Endodermal cell (in vitro differentiated cells): ENCODE results near the gene CNTN4. TPM values are rescaled to one million over a fixed set of nuclear protein-coding genes. Genes with fewer than 3 reads are reported as not detected.

Experiments
- DNase-seq: peaks from one replicate; pipeline ENCODE4 v3.0.0-alpha.2; 2017
- H3K27ac ChIP-seq: 2 replicates; pipeline ENCODE4 v1.5.1; 2013; ENCODE audit warnings: mild to moderate bottlenecking, low read depth, low read length, moderate library complexity
- H3K27me3 ChIP-seq: 2 replicates; pipeline ENCODE4 v1.6.1; 2013; ENCODE audit warnings: mild to moderate bottlenecking, low read length, moderate library complexity; ENCODE audit not compliant: insufficient read depth, control insufficient read depth, poor library complexity, severe bottlenecking
- H3K36me3 ChIP-seq: 2 replicates; pipeline ENCODE4 v1.7.0; 2013; ENCODE audit warnings: mild to moderate bottlenecking, low read length, moderate library complexity; ENCODE audit not compliant: control insufficient read depth, insufficient read depth
- H3K4me1 ChIP-seq: one replicate; pipeline ENCODE4 v1.7.0; 2013; ENCODE audit warnings: low read length; ENCODE audit not compliant: control insufficient read depth, insufficient read depth
- H3K4me3 ChIP-seq: 2 replicates; pipeline ENCODE4 v1.5.1; 2013; ENCODE audit warnings: mild to moderate bottlenecking, low read length, moderate library complexity
- H3K9ac ChIP-seq: 2 replicates; pipeline ENCODE4 v1.6.1; 2013; ENCODE audit warnings: mild to moderate bottlenecking, low read length, moderate library complexity; ENCODE audit not compliant: poor library complexity, severe bottlenecking; ENCODE audit errors: extremely low read depth
- H3K9me3 ChIP-seq: 2 replicates; pipeline ENCODE4 v1.6.1; 2013; ENCODE audit warnings: mild to moderate bottlenecking, low read length, moderate library complexity; ENCODE audit not compliant: control insufficient read depth
- H3K27ac Mint-ChIP-seq: 2 replicates; pipeline ENCODE4 v1.8.0; 2020; ENCODE audit warnings: mixed read lengths
- H3K27me3 Mint-ChIP-seq: 2 replicates; pipeline ENCODE4 v1.8.0; 2021; ENCODE audit warnings: mild to moderate bottlenecking, mixed read lengths; ENCODE audit not compliant: insufficient read depth
- H3K36me3 Mint-ChIP-seq: 2 replicates; pipeline ENCODE4 v1.8.0; 2020; ENCODE audit warnings: low read depth, mixed read lengths
- H3K4me1 Mint-ChIP-seq: 2 replicates; pipeline ENCODE4 v1.8.0; 2020; ENCODE audit warnings: mixed read lengths
- H3K4me3 Mint-ChIP-seq: 2 replicates; pipeline ENCODE4 v1.8.0; 2020; ENCODE audit warnings: mild to moderate bottlenecking, moderate library complexity, mixed read lengths
- H3K9me3 Mint-ChIP-seq: 2 replicates; pipeline ENCODE4 v1.8.0; 2020; ENCODE audit warnings: mild to moderate bottlenecking, mixed read lengths
- WGBS, 2 experiments: methylation state at CpG; one replicate each; pipeline versions ENCODE4 v1.1.5 to v1.1.7; 2013; ENCODE audit warnings: missing lambda C conversion rate in 2 of 2, mixed read lengths in 1 of 2; ENCODE audit not compliant: insufficient coverage in 1 of 2, insufficient read length in 1 of 2; 5-methylcytosine and 5-hydroxymethylcytosine counted together
- total RNA-seq, 2 donors: library from RNA; stranded (reverse); fragmentation: NEBNext Ultra II Directional in 1 of 2; extraction: Animal tissue kit (Norgen Biotek cat#: 25700) in 1 of 2; gene quantifications; 2 replicates in 1 of 2; 3 replicates in 1 of 2; pipeline ENCODE4 v1.2.1, GENCODE V29; 2021
- TF ChIP-seq, protein P1 (sequence below): fragments of 200-600 bp; sonication (generic); conservative IDR thresholded peaks from 2 replicates; pipeline ENCODE4 v1.5.0; 2021; ENCODE audit warnings: antibody characterized with exemption, mild to moderate bottlenecking

CNTN4 gene
- total RNA-seq, 2 donors from 2014 or later, result 10.8 to 11.1 TPM

DNA sequence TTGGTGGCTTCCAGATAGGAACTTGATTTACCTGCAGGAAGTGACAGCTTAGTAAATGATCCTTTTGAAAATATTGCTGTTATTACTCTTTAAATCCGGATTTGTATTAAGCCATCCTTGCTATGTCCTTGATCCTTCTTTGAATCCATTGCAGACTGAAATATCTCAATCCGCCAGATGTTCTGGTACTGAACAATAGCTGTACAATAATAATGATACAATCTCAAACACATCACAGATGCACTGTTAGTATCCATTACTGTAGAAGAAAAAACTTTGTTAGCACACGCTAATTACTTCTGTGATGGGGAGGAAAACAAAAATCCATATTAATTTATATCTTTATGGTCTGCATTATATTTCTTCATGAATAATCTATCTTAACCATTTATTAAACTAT lies 202.3 kb downstream of the CNTN4 start:
- Histone ChIP-seq H3K4me1 (no peaks in the 10 kb centered on the region), H3K27me3 (no peaks in the 10 kb centered on the region), H3K9ac (no peak overlapping the region), H3K27ac (no peak overlapping the region), H3K9me3 (no peaks in the 10 kb centered on the region), H3K4me3 (no peak overlapping the region), H3K36me3 (no peaks in the 10 kb centered on the region)
- no peak overlapping the region for H3K4me3 Mint-ChIP-seq
- no peaks in the 10 kb centered on the region for H3K9me3 Mint-ChIP-seq
- no peaks in the 10 kb centered on the region for H3K4me1 Mint-ChIP-seq
- 80 to 100% methylated on average over 1 to 2 of the region's 3 CpGs for WGBS, 2 experiments
- DNase-seq, result no peak
- TF ChIP-seq, protein P1, sequence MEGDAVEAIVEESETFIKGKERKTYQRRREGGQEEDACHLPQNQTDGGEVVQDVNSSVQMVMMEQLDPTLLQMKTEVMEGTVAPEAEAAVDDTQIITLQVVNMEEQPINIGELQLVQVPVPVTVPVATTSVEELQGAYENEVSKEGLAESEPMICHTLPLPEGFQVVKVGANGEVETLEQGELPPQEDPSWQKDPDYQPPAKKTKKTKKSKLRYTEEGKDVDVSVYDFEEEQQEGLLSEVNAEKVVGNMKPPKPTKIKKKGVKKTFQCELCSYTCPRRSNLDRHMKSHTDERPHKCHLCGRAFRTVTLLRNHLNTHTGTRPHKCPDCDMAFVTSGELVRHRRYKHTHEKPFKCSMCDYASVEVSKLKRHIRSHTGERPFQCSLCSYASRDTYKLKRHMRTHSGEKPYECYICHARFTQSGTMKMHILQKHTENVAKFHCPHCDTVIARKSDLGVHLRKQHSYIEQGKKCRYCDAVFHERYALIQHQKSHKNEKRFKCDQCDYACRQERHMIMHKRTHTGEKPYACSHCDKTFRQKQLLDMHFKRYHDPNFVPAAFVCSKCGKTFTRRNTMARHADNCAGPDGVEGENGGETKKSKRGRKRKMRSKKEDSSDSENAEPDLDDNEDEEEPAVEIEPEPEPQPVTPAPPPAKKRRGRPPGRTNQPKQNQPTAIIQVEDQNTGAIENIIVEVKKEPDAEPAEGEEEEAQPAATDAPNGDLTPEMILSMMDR, result no peak
- H3K27me3 Mint-ChIP-seq, result no peaks in the 10 kb centered on the region
- no peak overlapping the region for H3K27ac Mint-ChIP-seq
- no peaks in the 10 kb centered on the region for H3K36me3 Mint-ChIP-seq

GRCh38 chr3:2301361-2301760 lies 202.7 kb downstream of the CNTN4 start:
- H3K9ac ChIP-seq, result no peak overlapping the region
- Mint-ChIP-seq H3K36me3 (no peaks in the 10 kb centered on the region), H3K27ac (no peak overlapping the region), H3K4me1 (no peaks in the 10 kb centered on the region), H3K4me3 (no peak overlapping the region), H3K9me3 (no peaks in the 10 kb centered on the region), H3K27me3 (no peaks in the 10 kb centered on the region)
- no peak for DNase-seq
- no peak overlapping the region for H3K27ac ChIP-seq
- no peak overlapping the region for H3K4me3 ChIP-seq
- H3K4me1 ChIP-seq, result no peaks in the 10 kb centered on the region
- TF ChIP-seq, protein P1, result no peak
- 100% methylated on average over 1 of the region's 1 CpG; no CpG with 5 or more reads in 1 of the 2 experiments for WGBS, 2 experiments
- H3K27me3 ChIP-seq, result no peaks in the 10 kb centered on the region
- H3K36me3 ChIP-seq, result no peaks in the 10 kb centered on the region
- no peaks in the 10 kb centered on the region for H3K9me3 ChIP-seq

GRCh38 chr3:2303566-2303965 lies 204.9 kb downstream of the CNTN4 start:
- H3K9me3 ChIP-seq, result peaks cover 5% of the 10 kb centered on the region
- H3K27ac Mint-ChIP-seq, result no peak overlapping the region
- WGBS, 2 experiments, result 18 to 42% methylated on average over 3 to 6 of the region's 6 CpGs
- no peak overlapping the region for H3K4me3 ChIP-seq
- TF ChIP-seq, protein P1, result no peak
- H3K4me1 ChIP-seq, result no peaks in the 10 kb centered on the region
- no peak overlapping the region for H3K9ac ChIP-seq
- peak; percentile 88 for DNase-seq
- no peaks in the 10 kb centered on the region for H3K4me1 Mint-ChIP-seq
- H3K36me3 ChIP-seq, result no peaks in the 10 kb centered on the region
- H3K4me3 Mint-ChIP-seq, result no peak overlapping the region
- no peaks in the 10 kb centered on the region for H3K27me3 Mint-ChIP-seq
- no peaks in the 10 kb centered on the region for H3K27me3 ChIP-seq
- no peaks in the 10 kb centered on the region for H3K36me3 Mint-ChIP-seq
- H3K9me3 Mint-ChIP-seq, result peaks cover 6% of the 10 kb centered on the region
- H3K27ac ChIP-seq, result no peak overlapping the region
